OCI-LY3 (cell line): ENCODE results near the gene URB2.

Experiments
- H2AFZ ChIP-seq: fragments of 200-600, 300-600 bp; shearing (Covaris generic); 2 replicates; pipeline ENCODE4 v1.6.0; 2014; ENCODE audit warnings: antibody characterized with exemption, low read depth, low read length
- H3K27ac ChIP-seq: fragments of 200-600, 300-600 bp; sonication (generic); 2 replicates; pipeline ENCODE4 v1.5.1; 2014; ENCODE audit warnings: mild to moderate bottlenecking, low read length, moderate library complexity, mixed read lengths
- H3K27me3 ChIP-seq: fragments of 200-600, 300-600 bp; sonication (generic); 2 replicates; pipeline ENCODE4 v1.6.1; 2014; ENCODE audit warnings: low read depth, low read length, mixed read lengths
- H3K36me3 ChIP-seq: fragments of 200-600, 300-600 bp; sonication (generic); replicated peaks from 2 replicates; pipeline ENCODE3; 2014; ENCODE audit warnings: low read depth, low read length, mixed read lengths
- H3K4me1 ChIP-seq: fragments of 300-600, 200-600 bp; sonication (generic); 2 replicates; pipeline ENCODE4 v1.6.1; 2014; ENCODE audit warnings: low read length, mixed read lengths
- H3K4me2 ChIP-seq: fragments of 200-600, 300-600 bp; sonication (generic); 2 replicates; pipeline ENCODE4 v1.6.1; 2014; ENCODE audit warnings: low read length, mixed read lengths
- H3K4me3 ChIP-seq: fragments of 300-600, 200-600 bp; sonication (generic); 2 replicates; pipeline ENCODE4 v1.5.1; 2014; ENCODE audit warnings: antibody characterized with exemption, mild to moderate bottlenecking, low read length, moderate library complexity
- H3K79me2 ChIP-seq: fragments of 300-600, 200-600 bp; shearing (Covaris generic); 2 replicates; pipeline ENCODE4 v1.6.1; 2014; ENCODE audit warnings: mild to moderate bottlenecking, low read length, mixed read lengths
- H3K9ac ChIP-seq: fragments of 300-600, 200-600 bp; shearing (Covaris generic); 2 replicates; pipeline ENCODE4 v1.6.0; 2014; ENCODE audit warnings: mild to moderate bottlenecking, low read length, moderate library complexity
- H3K9me3 ChIP-seq: fragments of 200-600, 300-600 bp; shearing (Covaris generic); 2 replicates; pipeline ENCODE4 v1.6.1; 2014; ENCODE audit warnings: low read length, mixed read lengths; ENCODE audit not compliant: insufficient read depth
- H4K20me1 ChIP-seq: fragments of 200-600, 300-600 bp; sonication (generic); 2 replicates; pipeline ENCODE4 v1.6.1; 2016; ENCODE audit warnings: low read length, mixed read lengths; ENCODE audit not compliant: insufficient read depth
- CTCF ChIP-seq: fragments of 200-600, 300-600 bp; sonication (generic); IDR thresholded peaks from 2 replicates; pipeline ENCODE4 v1.5.1; 2014; ENCODE audit warnings: antibody characterized with exemption, low read length, low read depth
- EZH2phosphoT487 ChIP-seq: fragments of 200-600 bp; shearing (Covaris generic); IDR thresholded peaks from 2 replicates; pipeline ENCODE4 v1.6.1; 2018; ENCODE audit warnings: antibody characterized with exemption, mixed run types, low read depth

The URB2 gene

GRCh38 chr1:229614701-229615100, 11.3 kb upstream of the URB2 start:
- Histone ChIP-seq H3K27me3 (no peaks in the 10 kb centered on the region), H3K36me3 (peaks cover 30% of the 10 kb centered on the region), H3K4me1 (peaks cover 9% of the 10 kb centered on the region), H3K79me2 (peaks cover 53% of the 10 kb centered on the region), H4K20me1 (peaks cover 32% of the 10 kb centered on the region), H3K9ac (no peak overlapping the region), H3K27ac (no peak overlapping the region), H3K4me2 (no peak overlapping the region), H2AFZ (no peak overlapping the region), H3K4me3 (no peak overlapping the region), H3K9me3 (no peaks in the 10 kb centered on the region)
- no peak for TF ChIP-seq EZH2phosphoT487
- TF ChIP-seq CTCF: no peak

- Histone ChIP-seq H3K36me3 (peaks cover 10% of the 10 kb centered on the region), H3K9ac (no peak overlapping the region), H3K27ac (no peak overlapping the region), H2AFZ (no peak overlapping the region), H4K20me1 (peaks cover 49% of the 10 kb centered on the region), H3K27me3 (no peaks in the 10 kb centered on the region), H3K4me2 (no peak overlapping the region), H3K9me3 (no peaks in the 10 kb centered on the region), H3K4me3 (no peak overlapping the region), H3K79me2 (peaks cover 82% of the 10 kb centered on the region), H3K4me1 (peaks cover 10% of the 10 kb centered on the region)
- no peak for TF ChIP-seq CTCF
- no peak for TF ChIP-seq EZH2phosphoT487
Observed at GRCh38 chr1:229617351-229618100, 8.5 kb upstream of the URB2 start.

- peaks cover 58% of the 10 kb centered on the region for H4K20me1 ChIP-seq
- TF ChIP-seq EZH2phosphoT487: no peak
- no peak for TF ChIP-seq CTCF
- peaks cover 4% of the 10 kb centered on the region for H3K36me3 ChIP-seq
- H3K4me2 ChIP-seq: no peak overlapping the region
- no peaks in the 10 kb centered on the region for H3K9me3 ChIP-seq
- H3K27me3 ChIP-seq: no peaks in the 10 kb centered on the region
- H3K9ac ChIP-seq: no peak overlapping the region
- H3K4me3 ChIP-seq: no peak overlapping the region
- no peak overlapping the region for H2AFZ ChIP-seq
- H3K27ac ChIP-seq: no peak overlapping the region
- peaks cover 19% of the 10 kb centered on the region for H3K4me1 ChIP-seq
- peaks cover 95% of the 10 kb centered on the region for H3K79me2 ChIP-seq
Observed at GRCh38 chr1:229619002-229619401, 7.0 kb upstream of the URB2 start.

- Histone ChIP-seq H3K9ac (no peak overlapping the region), H3K4me1 (peaks cover 25% of the 10 kb centered on the region), H3K9me3 (no peaks in the 10 kb centered on the region), H2AFZ (no peak overlapping the region), H4K20me1 (peaks cover 64% of the 10 kb centered on the region), H3K27ac (no peak overlapping the region), H3K27me3 (no peaks in the 10 kb centered on the region), H3K79me2 (peaks cover 95% of the 10 kb centered on the region), H3K36me3 (no peaks in the 10 kb centered on the region), H3K4me2 (no peak overlapping the region), H3K4me3 (no peak overlapping the region)
- TF ChIP-seq CTCF (no peak), EZH2phosphoT487 (no peak)
Observed at GRCh38 chr1:229619614-229620013, 6.4 kb upstream of the URB2 start.
